Bronchial epithelial cell (primary cell): ENCODE measurements around the gene GGT7. TPM values are rescaled to one million over a fixed set of nuclear protein-coding genes. Genes with fewer than 3 reads are reported as not detected.
A peak's percentile ranks its signal among the peaks of the same experiment; 100 is the strongest.
"Not testable (repeated sequence)": the region's sequence is repeated elsewhere in the genome, so short reads cannot be mapped to it uniquely, and the experiment has no call there.

ENCODE experiments used
- DNase-seq: peaks from one replicate; pipeline ENCODE4 v3.0.0-alpha.2; 2010; ENCODE audit warnings: low read depth
- FAIRE-seq: peaks from 2 replicates; lab custom pipeline; 2011; peaks lifted over from hg19 to GRCh38; lab: Jason Lieb, UNC
- H3K27me3 ChIP-seq: 2 replicates; pipeline ENCODE4 v1.5.1; 2011; ENCODE audit warnings: low read length; ENCODE audit not compliant: control insufficient read depth, insufficient read depth
- H3K36me3 ChIP-seq: 2 replicates; pipeline ENCODE4 v1.5.1; 2011; ENCODE audit warnings: low read length; ENCODE audit not compliant: control insufficient read depth, insufficient read depth
- H3K4me3 ChIP-seq: 2 replicates; pipeline ENCODE4 v1.5.1; 2011; ENCODE audit warnings: mild to moderate bottlenecking, low read depth, low read length, control low read depth
- CTCF ChIP-seq: IDR thresholded peaks from 2 replicates; pipeline ENCODE4 v1.5.1; 2011; ENCODE audit warnings: mild to moderate bottlenecking, moderate library complexity, low read length, control low read depth, inconsistent platforms; ENCODE audit not compliant: insufficient read depth, severe bottlenecking
- total RNA-seq: library from RNA; depleted of rRNA; stranded (reverse); fragments of >200 nt; gene quantifications from 2 replicates; pipeline ENCODE4 v1.2.1, GENCODE V29; 2014

The GGT7 gene
- total RNA-seq, 1 donor from 2014 or later: 1.6 TPM

DNA sequence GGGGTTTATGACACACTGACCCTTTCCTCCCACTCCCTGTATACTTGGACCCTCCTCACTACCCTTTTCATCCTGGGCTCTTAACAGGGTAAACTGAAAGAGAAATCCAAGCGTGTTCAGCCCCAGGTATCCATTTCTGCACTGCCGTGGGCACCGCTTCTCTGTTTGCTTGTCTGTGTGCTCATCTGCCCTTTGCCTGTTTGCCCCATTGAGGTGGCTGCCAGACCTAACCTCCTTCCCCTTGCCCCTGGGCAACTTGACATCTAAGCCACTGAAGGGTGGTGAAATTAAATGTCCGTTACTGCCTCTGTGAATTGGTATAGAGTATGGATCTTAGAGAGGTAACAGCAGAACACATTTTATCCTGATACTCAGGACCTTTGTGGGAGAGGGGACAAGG is 42.5 kb upstream of the GGT7 start:
- Histone ChIP-seq H3K27me3 (no peaks in the 10 kb centered on the region), H3K4me3 (no peak overlapping the region), H3K36me3 (peaks cover 1% of the 10 kb centered on the region)
- FAIRE-seq (no peak), DNase-seq (no peak)
- no peak for TF ChIP-seq CTCF

DNA sequence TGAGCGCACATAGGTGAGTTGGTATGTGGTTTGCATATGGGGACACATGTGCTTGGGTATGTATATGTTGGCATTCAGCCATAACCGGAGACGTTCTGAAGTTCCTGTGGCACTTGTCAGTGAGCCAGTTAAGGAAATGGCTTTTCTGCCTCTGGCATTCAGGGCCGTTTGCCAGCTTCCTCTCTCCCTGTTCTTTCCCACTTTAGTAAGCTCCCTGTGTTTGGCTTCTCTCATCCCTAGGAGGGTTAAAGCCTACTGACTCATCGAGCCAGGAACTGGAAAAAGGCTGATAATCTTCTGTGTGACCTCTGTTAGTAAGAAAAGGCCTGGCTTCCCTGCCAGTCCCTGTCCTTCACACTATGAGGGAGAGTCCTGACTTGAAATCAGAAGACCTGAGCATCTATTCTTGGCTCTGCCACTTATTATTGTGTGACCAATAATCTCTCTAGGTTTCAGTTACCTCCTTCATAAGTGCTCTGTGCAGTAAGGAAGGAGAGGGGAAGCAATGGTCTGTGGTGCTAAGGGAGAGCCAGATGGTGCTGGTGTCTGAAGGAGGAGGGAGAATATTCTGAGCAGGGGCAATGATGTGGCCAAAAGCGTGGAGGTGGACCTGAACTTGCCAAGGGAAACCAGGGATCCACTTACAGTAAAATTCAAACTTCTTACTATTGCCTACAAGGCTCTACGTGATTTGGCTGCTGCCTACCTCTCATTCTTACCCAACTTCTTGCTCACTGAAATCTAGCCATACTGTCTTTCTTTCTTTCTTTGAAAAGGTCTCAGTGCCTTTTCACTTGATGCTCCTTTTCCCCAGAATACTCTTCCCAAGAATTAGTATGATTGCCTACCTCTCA is 35.2 kb upstream of the GGT7 start:
- H3K4me3 ChIP-seq: no peak overlapping the region
- FAIRE-seq: peak; percentile 18
- no peaks in the 10 kb centered on the region for H3K27me3 ChIP-seq
- no peaks in the 10 kb centered on the region for H3K36me3 ChIP-seq
- DNase-seq: peak; percentile 97
- TF ChIP-seq CTCF: no peak

DNA sequence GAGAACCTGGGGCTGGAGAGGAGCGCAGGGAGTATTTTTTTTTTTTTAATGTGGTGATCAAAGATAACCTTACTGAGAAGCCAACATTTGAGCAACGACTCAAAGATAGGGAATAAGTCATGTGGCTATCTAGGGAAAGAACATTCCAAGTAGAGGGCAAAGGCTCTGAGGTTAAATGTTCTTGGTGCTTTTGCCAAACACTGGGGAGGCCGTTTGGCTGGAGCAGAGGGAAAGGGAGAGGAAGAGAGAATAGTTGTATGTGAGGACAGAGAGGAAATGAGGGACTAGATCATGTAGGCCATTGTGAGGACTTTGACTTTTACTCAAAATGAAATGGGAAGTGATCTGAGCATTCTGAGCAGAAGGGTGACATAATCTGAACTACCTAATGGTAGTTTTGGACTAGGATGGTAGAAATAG is 31.6 kb upstream of the GGT7 start:
- DNase-seq (no peak), FAIRE-seq (no peak)
- H3K27me3 ChIP-seq: no peaks in the 10 kb centered on the region
- TF ChIP-seq CTCF: no peak
- no peak overlapping the region for H3K4me3 ChIP-seq
- peaks cover 3% of the 10 kb centered on the region for H3K36me3 ChIP-seq

GRCh38 chr20:34898731-34899130 is 26.1 kb upstream of the GGT7 start:
- not testable (repeated sequence) for H3K4me3 ChIP-seq, DNase-seq, FAIRE-seq, H3K27me3 ChIP-seq, H3K36me3 ChIP-seq

DNA sequence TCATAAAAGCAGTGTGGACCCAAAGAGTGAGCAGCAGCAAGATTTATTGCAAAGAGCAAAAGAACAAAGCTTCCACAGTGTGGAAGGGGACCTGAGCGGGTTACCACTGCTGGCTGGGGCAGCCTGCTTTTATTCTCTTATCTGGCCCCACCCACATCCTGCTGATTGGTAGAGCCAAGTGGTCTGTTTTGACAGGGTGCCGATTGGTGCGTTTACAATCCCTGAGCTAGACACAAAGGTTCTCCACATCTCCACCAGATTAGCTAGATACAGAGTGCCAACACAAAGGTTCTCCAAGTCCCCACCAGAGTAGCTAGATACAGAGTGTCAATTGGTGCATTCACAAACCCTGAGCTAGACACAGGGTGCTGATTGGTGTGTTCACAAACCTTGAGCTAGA is 25.5 kb upstream of the GGT7 start:
- not testable (repeated sequence) for H3K36me3 ChIP-seq, H3K27me3 ChIP-seq, H3K4me3 ChIP-seq, DNase-seq, FAIRE-seq

DNA sequence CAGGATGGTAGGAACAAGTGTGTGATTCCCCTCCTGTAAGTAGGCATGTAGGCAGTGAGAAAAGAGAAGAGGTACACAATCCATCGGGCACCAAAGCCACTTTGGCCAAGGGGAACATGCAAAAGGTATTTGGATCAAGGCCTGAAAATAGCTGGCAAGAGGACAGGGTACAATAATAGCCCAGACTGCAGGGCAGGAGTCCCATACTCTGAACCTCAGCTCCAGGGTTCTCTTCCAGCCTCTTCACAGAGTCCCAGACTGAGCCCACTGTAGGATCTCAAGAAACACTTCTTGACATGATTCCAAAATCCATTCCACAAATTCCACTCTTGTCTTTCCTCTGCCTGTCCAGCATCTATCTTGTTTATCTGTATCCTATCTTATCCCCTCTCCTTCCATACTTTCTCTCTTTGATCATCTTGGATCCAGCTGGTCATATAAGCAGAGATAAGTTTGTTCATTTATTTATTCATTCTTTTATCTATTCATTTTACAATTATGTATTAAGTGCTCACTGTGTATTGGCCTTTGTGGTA is 23.5 kb upstream of the GGT7 start:
- no peaks in the 10 kb centered on the region for H3K36me3 ChIP-seq
- DNase-seq (no peak), FAIRE-seq (no peak)
- TF ChIP-seq CTCF: no peak
- H3K4me3 ChIP-seq: no peak overlapping the region
- H3K27me3 ChIP-seq: no peaks in the 10 kb centered on the region
